ENCODE data around the gene BRSK1.

Gene BRSK1

DNA sequence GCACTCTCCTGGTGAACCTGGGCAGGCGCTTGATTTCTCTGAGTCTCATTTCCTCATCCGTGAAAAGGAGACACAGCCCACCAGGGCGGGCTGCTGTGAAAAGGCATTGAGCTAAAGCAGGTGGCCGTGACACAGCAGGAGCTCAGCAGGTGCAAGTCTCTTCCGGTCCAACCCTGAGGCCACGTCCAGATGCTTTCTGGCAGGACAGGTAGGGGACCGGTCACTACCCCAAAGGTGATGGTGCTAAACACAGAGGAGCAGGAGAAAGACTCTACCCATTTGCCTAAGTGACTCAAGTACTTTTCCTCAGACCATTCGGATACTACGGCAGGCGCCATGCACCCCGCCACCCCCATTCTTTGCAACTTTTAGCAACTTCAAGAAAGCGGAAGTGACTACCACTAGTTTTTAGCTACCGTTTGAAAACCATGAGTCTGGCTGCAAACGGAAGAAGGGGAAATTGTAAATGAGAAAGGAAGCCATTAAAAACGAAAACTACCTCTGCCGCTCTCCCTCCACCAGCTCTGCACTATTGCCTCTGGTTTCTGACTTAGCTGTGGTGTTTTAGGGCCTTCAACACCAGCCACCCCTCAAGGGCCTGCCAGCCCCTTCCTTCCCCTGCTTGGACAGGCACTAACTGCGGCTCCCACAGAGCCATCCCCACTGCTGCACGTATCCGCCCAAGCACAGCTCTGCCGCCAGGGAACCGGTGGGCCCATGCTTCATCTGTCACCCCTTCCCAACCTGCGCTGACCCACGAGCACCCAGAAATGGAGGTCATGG, 29.8 kb upstream of the BRSK1 start:
- no peak for DNase-seq (ENCODE audit: low read depth, low spot score)

DNA sequence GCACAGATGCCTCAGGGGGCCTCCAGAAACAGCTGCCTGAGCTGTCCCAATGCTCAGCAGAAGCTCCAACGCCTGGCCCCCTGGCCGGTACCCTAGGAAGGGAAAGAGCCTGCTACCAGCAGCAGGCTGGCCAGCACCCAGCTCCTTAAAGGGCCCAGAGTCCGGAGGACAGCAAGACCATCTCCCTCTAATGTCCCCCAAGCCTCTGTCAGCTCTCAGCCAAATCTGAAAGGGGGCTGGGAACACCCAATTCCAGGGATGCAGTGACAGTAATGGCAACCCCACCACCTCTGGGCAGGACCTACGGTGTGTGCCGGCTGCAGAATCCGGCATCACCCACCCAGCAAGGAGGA, 29.2 kb upstream of the BRSK1 start:
- DNase-seq (ENCODE audit: low read depth, low spot score), result no peak

DNA sequence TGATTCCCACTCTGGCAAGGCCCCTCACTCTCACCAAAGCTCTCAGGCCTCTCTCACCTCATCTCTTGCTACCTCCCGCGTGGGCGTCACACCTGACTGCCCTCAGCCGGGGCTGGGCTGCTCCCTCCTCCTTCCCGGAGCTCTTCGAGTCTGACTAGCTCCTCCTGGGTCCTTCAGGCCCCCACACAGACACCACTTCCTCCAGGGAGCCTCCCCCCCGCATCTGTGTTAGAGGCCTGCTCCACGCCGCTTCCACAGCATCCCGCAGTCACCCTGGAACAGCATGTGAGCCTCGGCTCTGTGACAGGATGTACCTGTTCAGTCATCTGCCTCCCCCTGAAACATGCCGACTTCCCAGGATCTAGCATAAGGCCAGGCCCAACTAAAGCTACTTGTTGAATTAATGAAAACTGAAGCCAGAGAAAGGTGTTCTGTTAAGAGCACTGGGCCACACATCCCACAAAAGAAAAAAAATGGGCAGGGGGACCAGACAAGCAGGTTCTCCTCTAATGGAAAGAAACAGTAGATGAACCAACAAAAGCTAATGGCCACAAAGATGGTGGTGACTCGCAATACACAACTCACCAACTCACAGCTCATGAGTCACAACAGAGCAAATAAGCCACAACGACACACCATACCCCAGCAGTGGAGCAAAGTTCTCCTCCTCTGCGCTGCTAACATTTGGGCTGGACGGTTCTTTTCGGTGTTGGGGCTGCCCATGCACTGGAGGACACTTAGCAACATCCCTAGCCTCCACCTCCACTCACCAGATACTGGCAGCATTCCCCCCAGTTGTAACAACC, 28.0 kb upstream of the BRSK1 start:
- no peak for DNase-seq (ENCODE audit: low read depth, low spot score)

DNA sequence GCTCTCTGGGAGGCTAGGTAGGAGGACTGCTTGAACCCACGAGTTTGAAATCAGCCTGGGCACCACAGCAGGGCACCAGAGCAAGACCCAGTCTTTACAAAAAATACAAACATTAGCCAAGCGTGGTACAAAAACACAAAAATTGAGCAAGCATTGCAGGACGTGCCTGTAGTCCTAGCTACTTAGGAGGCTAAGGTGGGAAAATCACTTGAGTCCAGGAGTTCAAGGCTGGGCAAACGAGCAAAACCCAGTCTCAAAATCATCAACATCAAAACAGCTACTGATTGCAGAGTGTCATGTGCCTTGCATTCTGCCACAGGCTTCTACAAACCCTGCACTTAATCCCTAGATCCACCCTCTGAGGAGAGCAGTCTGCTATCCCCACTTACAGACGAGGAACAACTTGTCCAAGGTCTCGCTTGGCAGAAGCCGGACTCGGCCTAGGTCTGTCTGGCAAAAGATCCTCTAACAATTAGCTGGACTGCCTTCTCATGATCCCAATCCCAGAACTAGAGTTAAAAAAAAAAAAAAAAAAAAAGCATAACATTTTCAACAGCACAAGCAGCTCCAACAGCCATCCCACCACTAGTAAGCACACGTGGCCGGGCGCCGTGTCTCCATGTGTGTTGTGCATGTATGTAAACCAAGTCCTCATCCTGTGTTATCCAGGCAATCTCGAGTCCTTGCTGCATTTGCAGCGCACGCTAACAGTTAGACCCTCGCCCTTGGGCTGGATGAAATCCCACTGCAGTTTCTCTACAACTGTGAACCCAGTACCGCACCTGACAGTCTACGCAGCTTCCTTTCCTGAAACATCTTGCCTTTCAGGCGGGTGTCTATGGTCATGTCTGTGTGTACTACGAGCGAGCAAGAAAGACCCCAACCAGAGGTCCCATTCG, 27.0 kb upstream of the BRSK1 start:
- no peak for DNase-seq (ENCODE audit: low read depth, low spot score)

DNA sequence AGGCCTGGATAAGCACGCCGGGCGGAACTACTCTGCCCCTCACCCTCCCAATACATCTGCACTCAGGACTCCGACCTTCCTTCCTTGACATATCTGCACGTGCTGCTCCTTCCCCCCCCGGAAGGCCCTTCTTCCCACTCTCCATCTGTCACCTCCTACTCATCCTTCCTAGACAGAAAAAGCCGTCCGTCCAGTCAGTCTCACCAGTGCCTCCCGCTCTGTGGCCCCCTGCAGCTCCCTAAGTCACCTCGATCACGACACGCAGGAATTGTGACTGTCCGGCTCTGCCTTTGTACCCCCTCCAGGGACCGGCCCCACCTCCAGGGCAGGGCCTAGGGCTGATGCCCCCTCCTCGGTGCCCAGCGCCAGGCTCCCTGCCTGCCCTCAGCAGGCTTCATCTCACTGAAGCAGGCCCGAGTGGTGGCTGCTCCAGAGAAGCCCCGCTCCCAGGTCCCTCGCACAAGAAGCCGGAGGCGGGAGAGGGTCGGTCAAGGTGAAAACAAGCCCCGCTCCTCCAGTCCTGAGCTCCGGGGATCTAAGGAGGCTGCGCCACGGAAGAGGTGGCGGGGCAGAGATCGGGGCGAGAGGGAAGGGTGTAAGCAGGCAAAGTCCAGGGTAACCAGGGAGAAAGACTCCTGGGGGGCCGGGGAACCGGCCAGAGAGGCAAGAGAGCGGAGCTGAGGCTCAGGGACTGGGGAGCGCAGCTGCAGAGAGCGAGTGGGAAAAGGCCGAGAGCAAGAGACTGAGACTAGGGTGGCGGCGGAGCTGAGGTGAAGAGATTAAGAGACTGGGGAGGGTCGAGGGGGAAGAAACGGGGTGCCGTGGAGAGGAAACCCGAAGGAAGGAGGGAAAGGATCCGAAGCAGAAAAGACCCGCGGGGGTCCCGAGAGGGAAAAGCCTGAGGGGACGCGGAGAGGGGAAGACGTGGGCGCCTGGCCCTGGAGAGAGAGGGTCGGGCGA, 26.1 kb upstream of the BRSK1 start:
- peak; percentile 41 for DNase-seq (ENCODE audit: low read depth, low spot score)

DNA sequence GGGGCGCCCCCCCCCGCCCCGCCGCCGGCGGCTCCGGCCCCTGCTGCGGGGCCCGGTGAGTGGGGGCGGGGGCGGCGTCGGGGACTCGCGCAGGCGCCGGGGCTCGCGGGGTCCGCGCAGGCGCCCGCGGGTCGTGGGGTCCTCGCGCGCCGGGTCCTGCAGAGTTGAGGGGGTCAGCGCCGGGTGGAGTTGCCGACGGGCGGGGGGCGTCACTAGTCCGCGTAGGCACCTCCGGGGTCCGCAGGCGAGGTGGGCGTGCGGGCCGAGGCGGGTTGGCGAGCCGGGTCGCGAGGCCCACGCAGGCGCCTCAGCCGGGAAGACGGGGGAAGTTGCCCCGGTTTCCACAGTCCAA, 25.3 kb upstream of the BRSK1 start:
- DNase-seq (ENCODE audit: low read depth, low spot score), result no peak

DNA sequence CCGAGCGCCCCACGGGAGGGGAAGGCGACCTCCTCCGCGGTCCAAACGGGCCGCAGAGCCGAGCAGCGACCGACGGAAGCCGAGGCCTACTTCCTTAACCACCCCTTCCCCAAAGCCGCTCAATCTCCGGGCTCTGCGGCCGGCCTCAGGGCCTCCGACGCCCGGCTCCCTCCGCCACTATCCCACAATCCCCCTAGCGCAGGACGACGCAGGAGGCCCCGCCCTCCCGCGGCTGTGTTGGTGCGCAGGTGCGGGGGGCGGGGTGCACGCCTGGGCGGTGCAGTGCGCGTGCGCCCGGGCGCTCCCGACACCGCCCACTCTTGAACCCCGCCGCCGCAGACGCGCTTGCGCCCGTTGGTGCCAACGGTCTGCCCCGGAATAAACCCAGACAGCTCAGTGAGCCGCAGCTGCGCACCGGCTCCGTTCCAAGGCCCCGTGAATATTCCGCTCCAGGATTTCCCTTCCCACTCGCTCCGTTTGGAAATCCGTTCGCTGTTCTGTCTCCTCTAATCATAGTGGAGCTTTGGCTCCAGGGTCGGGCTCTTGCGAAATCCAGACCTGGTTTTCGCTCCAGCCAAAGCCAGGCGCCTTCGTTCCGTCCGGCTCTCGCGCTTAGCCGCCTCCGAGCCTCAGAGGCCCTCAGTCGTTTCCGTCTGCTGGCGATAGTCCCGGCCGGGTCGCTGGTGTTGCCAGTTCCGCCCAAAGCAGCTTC, 24.8 kb upstream of the BRSK1 start, which contains the start of gene PPP6R1:
PPP6R1 (minus strand) TSS at position 190 of the 712 bp plus-strand sequence. CDS start 11,914 bp downstream, outside the sequence.
- peak; percentile 100 for DNase-seq (ENCODE audit: low read depth, low spot score)

DNA sequence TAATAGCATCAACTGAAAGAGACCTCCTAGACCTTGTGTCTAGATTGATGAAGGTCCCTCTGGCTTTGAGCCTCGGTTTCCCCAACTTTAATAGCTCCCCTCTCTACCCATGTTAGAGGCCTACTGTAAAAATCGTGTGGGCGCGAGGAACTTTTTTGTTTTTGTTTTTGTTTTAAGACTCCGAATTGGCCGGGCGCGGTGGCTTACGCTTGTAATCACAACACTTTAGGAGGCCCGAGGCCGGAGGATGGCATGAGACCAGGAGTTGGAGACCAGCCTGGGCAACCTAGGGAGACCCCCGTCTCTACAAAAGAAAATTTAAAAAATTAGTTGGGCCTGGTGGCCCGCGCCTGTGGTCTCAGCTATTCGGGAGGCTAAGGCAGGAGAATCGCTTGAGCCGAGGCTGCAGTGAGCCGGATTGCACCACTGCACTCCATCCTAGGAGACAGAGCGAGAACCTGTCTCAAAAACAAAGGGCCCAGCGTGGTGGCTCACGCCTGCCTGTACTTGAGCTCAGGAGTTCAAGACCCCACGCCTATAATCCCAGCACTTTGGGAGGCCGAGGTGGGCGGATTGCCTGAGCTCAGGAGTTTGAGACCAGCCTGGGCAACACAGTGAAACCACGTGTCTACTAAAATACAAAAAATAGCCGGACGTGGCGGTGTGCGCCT, 24.1 kb upstream of the BRSK1 start:
- DNase-seq (ENCODE audit: low read depth, low spot score), result no peak

DNA sequence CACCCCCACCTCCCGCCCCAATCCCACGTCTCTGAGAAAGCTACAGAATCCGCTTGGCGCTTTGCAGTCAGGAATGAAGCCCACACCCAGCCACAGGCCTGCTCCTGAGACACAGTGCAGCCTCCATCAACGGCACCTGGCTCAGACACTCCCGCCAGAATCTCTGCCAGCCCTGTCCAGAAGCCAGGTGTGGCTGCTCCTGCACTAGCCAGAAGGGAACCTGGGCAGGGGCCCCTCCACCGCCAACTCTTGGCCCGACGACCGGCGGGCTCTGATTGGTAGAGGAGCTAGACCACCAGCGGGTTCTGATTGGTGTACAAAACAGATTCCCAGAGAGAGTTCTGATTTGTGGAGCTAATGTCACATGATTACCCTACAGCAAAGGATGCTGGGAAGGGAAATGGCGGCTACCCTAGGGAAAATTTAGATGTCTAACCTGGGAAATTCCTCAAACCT, 22.1 kb upstream of the BRSK1 start:
- DNase-seq (ENCODE audit: low read depth, low spot score), result no peak

DNA sequence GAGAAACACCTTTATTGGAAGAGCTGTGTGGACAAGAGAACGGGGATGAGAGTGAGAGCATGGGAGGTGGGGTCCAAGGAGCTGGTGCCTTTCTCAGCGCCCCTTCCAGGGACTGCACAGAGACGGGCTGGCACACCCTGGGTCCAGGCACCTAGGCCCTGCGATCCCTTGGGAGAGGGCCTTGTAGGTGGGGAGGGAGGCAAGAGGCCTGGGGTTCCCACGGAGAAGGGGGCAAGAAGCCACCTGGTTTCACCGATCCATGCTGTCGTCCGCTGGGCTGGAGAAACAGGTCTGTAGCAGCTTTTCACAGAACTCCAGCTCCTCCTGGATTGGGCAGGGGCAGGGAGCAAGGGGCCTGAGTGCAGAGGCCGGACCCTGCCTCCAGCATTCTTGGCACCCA, 21.4 kb upstream of the BRSK1 start:
- no peak for DNase-seq (ENCODE audit: low read depth, low spot score)

DNA sequence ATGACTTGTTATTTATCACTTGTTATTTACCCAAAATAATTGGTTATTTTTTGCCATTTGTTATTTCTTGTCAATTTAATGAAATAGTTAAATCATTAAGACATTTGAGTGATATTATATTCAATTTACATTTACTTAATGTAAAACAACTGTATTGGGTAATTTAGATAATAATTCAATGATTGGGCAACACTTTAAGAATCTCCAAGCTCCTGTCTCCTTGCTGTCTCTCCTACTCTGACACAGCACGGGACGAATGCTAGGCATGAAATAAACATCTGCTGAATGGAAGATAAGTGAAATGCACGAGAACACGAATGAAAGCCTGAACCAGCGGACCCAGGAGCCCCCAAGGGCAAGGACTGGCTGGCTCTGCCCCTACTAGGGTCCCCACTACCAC, 19.3 kb upstream of the BRSK1 start:
- DNase-seq (ENCODE audit: low read depth, low spot score), result no peak

DNA sequence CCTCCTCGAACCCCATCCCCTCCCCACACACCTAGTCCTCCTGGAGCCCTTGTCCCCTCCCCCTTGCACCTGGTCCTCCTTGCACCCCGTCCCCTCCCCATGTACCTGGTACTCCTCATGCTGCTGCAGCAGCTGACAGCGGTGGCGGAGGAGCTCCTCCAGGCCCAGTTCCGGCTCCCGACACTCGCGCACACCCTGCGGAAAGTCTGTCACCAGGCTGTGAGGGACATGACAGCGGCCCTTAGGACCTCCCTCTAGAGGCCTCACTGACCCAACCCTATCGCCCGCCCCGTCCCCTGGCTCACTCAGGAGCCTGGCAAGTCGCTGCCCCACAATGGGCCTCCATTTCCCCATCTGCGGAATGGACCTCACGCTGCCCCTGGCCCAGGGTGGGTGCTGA, 18.6 kb upstream of the BRSK1 start:
- DNase-seq (ENCODE audit: low read depth, low spot score), result no peak

DNA sequence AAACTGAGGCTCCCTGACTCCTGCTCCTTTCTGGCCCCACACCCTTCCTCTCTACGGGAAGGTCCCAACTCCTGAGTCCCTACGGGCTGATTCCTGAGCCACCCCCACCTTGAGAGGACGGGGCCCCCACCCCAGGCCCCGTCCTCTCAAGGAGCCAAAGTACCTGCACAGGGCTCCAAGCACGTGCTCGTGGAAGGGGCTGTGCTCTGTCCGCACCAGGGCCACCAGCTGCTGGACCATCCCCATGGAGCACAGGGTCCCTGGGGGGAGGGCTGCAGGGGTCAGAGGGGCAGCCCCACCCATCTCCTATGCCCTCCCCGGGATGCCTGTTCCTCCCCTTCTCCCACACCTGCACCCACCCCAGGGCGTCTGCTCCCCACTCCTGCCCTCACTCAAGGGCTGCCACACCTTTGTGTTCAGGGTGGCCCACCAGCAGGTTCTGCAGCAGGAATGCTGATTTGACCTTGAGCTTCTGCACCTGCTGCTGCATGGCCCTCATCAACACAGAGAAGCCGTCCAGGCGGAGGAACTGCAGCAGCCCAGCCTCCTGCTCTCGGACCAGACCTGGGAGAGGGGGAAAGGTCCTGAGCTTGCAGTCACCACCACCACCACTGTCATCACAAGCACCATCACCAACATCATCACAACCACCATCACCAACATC, 17.9 kb upstream of the BRSK1 start:
- no peak for DNase-seq (ENCODE audit: low read depth, low spot score)

DNA sequence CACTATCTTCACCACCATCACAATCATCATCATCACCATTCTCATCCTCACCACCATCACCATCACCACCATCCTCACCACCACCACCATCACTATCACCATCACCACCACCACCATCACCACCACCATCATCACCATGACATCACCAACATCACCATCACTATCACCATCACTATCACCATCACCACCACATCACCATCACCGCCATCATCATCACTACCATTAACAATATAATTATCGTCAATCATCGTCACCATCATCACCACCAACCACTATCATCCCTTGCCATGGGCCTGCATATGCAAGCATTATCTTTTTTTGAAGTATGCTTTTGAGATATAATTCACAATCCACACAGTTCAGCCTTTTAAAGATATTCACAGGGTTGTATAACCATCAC, 17.4 kb upstream of the BRSK1 start:
- no peak for DNase-seq (ENCODE audit: low read depth, low spot score)

DNA sequence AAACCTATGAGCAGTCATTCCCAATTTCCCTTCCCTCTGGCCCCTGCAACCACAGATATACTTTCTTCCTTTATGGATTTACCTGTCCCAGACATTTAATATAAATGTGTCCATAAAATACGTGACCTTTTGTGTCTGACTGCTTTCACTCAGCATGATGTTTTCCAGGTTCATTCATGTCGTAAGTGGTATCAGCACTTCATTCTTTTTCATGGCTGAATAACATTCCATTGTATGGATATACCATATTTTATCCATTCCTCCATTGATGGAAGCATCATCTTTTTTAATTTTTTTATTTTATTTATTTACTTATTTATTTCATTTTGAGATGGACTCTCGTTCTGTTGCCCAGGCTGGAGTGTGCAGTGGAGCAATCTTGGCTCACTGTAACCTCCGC, 17.0 kb upstream of the BRSK1 start:
- no peak for DNase-seq (ENCODE audit: low read depth, low spot score)

DNA sequence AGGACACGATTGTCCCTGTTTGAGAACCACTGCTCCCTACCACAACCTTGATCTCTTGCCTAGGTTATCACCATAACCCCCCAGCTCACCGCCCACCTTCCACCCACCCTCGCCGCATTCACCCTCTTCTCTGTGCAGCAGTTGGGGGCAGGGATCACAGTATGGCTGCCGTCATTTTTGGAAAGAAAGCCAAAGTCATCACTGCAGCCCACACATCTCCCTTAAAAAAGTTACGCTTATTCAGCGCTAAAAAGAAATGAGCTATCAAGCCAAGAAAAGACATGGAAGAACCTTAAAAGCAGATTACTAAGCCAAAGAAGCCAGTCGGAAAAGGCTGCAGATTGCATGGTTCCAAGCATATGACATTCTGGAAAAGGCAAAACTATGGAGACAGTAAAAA, 14.5 kb upstream of the BRSK1 start:
- DNase-seq (ENCODE audit: low read depth, low spot score), result no peak

DNA sequence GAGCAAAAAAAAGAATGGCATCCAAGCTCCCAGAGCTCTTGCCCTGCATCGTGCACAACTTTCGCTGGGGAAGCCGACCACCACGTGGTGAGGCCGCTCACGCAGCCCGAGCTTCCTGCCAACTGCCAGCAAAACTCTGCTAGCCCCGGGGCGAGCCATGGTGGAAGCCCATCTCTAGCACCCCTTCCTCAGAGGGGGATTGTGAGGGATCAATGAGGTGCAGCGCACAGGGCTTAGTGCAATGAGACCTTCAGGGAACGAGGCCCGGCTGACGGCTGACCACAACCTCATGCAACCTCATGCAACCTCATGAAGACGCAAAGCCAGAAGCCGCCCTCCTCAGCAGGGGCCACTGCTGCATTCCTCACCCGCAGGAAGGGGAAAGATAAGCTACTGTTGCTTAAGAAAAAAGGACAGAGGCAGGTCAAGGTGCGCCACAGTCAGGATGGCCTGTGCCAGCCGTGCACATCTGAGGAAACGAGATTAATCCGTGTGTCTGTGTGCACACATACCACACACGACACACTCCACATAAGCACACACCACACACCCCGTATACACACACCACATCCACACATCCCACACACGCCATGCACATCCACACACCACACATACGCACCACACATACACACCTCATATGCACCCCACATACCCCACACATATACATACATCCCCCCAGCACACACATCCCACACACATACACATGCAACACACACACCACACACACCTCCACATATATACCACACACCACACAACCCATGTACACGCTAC, 13.4 kb upstream of the BRSK1 start:
- DNase-seq (ENCODE audit: low read depth, low spot score), result no peak

DNA sequence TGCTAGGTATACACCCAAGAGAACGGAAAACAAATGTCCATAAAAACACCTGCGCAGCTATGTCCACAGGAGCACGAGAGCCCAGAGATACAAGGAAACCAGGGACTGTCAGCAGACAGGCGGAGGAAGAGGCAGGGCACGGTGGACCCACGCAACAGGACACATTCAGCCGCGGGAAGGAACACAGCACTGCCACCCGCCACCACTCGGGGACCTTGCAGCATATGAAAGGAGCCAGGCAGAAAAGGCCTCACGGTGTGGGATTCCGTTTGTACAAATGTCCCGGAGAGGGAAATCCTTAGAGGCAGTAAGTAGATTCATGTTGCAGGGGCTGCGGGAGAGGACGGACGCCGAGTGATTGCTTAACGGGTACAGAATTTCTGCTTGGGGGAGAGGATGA, 11.7 kb upstream of the BRSK1 start:
- peak; percentile 23 for DNase-seq (ENCODE audit: low read depth, low spot score)

Measured in ELF-1 (cell line).